HG03280 (cell line): Measurements from ENCODE around the gene INPP5A.

Experiments
- ATAC-seq: cut with Tn5 transposase; IDR thresholded peaks from one replicate; pipeline ENCODE4 v1.9.1; 2021; ENCODE audit warnings: mild to moderate bottlenecking, moderate library complexity; ENCODE audit not compliant: unreplicated experiment

The INPP5A gene

DNA sequence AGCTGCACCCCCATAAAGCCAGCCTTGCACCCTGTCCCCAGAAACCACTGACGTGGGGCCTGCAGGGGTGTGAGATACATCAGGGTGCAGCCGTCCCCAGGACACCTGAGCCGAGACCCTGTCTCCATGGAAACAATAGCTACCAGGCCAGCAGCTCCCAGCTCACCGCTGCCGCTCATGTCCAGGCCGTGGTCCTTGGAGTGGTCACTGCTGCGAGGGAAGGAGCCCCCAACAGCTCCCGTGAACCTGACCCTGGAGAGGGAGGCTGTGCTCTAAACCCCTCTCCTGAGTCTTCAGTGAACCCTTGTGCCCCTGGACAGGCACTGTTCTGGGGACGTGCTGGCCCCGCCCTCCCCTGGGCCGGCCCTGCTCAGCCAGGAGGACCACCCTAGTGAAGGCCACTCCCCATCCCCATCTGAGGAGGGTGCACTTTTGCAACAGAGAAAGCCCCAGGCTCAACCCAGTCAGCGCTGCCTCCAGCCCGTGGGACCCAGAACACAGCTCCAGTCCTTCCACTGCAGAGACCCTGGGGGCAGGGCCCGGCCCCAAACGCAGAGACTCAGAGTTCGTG, 19.6 kb upstream of the INPP5A start:
- no peak for ATAC-seq

- ATAC-seq, result no peak
Measured at GRCh38 chr10:132518572-132519381, 18.8 kb upstream of the INPP5A start.

DNA sequence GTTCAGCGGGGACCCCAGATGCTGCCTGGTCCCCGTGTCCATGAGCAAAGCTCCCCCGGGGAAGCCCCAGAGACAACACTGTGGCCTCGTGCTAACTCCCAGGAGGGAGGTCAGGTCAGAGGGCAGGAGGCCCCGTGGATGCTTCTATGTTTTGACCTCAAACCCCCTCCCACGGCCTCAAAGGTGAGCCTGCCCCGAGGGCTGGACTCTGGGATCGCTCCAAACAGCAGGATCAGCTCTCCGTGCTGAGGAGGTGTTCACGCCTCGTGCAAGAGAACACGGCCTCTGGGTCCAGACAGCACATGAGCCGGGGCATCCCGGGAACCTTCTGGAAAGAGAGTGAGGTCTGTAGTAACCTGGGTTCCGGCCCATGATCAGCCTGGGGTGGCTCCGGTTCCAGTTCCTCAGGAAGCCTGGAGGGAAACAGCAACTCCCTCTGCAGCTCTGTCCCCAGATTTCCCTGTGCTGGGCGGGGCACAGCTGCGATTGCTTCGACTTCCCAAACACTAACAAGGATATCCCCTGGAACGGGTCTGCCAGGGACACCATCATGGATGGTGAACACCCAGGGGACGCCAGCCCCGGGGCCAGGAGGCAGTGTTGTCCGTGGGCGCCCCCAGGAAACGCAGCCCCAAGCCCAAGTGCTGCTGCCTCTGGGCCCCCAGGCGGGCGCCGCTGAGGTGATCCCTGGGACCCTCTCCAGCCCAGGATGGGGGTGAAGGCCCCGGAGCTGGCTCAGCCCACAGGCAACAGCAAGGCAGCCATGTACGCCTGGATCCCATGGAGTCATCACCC, 18.0 kb upstream of the INPP5A start:
- ATAC-seq, result no peak

DNA sequence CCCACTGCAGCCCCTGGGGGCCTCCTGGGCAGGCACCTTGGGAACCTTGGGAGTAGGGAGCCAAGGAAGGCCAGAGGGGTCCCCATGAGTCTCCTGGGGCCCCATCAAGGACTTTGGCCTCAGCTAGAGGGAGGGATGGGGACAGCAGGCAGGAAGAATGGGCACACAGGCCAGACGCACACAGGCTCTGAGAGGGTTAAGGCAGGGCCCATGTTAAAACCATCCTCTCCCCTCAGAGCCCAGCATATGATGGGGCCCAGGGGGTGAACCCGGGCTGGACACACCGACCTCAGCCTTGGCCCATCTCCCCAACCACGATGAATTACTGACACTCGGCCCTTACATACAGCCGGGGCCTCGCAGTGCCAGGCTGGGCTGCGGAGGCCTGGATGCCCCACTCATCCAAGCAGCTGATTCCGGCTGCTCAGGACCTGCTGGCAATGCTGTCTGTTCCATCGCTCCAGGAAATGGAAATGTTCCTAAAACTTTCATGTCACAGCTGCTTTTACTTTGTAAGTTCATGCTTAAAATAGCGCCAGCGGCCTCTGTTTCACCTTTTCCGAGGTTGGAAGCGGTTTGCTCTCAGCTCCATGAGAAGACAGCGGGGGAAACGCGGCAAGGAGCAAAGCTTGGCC, 17.3 kb upstream of the INPP5A start:
- ATAC-seq, result no peak

DNA sequence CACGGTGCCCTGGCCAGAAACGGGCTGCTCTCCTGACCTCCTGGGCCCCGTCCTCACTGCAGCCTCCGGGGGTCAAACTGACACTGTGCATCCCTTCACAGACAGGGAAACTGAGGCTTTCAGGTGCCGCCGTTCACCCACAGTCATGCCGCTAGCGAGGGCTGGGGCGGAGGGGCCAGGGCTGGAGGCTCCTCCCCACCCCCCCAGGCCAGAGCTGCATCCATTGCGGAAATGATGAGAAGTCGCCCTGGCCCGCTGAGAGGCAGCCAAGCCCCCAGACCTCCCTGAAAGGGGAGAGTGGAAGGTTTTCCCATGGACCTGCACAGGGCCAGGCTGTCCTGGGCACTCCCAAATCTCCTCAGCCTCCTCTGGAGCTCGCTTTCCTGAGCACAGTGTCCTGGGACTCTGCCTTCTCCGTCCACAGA, 16.5 kb upstream of the INPP5A start:
- ATAC-seq, result no peak

DNA sequence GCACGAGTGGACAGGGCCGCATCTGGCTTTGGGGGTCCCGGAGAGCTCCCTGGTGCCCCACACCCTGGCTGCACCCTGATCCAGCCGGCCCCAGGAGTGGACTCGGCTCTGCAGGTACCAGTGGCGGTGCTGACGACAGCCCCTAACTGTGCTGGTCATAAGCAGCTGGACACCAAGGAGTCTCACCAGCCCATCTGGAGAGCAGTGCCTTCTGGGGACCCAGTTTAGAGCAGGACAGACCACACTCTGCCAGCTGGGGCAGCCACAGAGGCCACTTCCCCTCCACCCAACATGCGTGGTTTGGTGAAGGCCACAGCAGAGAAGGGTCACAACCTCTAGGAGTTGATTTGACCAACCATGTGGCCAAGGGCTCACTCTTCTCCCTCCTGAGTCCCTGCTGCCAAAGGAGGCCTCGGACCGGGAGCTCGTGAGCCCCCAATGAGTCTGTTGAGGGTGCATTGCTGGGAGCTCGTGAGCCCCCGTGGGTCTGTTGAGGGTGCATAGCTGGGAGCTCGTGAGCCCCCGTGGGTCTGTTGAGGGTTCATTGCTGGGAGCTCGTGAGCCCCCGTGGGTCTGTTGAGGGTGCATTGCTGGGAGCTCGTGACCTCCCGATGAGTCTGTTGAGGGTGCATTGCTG, 16.0 kb upstream of the INPP5A start:
- ATAC-seq, result no peak

DNA sequence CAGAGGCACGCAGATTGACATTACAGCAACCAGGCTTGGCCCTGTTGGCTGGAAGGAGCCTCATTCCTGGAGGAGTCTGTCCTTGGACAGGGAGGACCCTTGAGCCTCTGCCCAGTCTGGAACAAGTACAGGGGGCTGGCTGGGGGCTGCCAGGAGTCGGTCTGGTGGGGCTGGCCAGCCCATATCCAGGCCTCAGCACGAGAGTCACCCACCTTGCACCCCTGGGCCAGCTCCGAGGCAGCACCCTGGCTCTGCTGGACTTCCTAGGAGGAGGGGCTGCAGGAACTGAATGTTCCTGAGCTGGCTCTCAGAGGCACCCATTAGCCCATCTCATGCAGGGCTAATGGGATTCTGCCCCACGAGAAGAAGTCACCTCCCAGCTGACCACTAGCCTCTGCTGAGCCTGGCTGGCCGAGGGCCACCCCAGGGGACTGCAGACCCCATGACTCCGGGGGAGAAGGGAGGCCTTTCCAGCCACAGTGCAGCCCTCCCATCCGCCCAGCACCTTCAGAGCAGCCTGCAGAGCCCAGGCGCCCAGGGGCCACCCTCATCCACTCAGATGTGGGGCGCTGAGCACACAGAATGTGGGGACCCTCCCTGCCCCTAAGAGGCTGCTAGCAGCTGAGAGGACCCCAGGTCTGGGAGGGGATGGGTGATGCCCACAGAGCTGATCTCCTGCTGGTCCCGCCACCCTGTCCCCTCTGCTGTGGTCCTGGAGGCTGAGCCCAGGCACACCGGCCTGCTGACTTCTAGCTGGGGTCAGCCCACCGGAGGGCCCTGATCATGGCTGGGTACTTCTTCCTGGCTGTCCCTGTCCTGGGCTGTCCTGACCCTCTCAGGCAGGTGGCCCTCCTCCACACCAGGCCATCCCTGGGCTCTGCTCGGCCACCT, 14.8 kb upstream of the INPP5A start:
- no peak for ATAC-seq

DNA sequence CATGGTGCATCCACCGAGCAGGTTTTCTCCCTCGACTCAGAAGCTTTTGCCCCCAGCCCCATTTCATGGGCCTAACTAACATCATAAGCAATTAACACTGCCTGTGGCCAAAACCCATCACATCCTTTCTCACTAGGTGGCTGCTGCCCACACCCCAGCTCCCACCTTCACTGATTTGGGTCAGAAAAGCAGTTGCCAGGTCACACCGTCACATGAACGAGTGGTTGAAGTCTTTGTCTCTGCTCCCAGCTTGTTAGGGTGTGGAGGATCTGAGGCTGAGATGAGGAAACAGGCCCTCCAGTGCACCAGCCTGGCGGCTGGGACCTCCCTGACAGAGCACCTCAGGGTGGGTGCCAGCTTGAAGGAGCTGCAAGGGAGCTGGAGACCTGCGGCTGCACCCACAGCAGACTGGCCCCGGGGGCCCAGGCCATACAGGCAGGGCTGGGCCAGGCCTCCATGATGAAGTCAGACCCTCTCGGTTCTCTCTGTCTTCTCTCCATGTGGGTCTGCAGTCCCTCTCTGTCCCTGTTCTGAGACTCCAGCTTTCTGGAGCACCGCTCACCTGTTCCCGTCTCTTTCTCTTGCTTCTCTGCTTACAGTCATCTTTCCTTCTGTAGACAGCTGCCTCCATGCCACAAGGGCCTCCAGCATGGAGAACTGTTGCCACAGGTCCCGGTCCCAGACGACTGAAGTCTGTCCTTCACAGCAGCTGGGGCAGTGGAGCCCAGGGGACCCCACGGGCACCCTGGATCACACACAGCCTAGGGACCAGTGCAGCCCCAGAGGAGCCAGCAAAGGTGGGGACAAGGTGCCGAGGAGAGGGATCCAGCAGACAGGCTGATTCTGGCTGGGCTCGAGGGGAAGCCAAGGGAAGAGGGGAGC, 13.8 kb upstream of the INPP5A start:
- ATAC-seq, result no peak

GRCh38 chr10:132524443-132525285, 12.9 kb upstream of the INPP5A start:
- ATAC-seq, result no peak

DNA sequence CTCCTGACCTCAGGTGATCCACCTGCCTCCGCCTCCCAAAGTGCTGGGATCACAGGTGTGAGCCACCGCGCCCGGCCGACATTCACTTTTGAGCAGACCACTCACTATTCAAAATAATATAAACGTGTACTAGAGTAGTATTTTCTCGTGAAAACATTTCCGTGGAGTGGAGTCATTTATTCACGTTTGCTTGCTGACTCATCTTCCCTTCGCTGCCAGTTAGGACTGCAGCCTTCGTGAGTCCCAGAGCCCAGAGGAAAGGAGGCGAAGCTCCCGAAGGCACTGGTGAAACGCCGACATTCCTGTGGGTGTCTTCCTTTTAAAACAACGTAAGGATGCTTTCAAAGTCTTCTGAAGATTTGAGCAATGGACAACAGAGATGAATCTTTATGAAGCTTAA, 10.9 kb upstream of the INPP5A start:
- ATAC-seq, result no peak

GRCh38 chr10:132527339-132528063, 10.1 kb upstream of the INPP5A start:
- no peak for ATAC-seq

- ATAC-seq, result no peak
Measured at GRCh38 chr10:132528064-132528691, 9.4 kb upstream of the INPP5A start.

- ATAC-seq, result no peak
Measured at GRCh38 chr10:132532179-132532578, 5.4 kb upstream of the INPP5A start.

DNA sequence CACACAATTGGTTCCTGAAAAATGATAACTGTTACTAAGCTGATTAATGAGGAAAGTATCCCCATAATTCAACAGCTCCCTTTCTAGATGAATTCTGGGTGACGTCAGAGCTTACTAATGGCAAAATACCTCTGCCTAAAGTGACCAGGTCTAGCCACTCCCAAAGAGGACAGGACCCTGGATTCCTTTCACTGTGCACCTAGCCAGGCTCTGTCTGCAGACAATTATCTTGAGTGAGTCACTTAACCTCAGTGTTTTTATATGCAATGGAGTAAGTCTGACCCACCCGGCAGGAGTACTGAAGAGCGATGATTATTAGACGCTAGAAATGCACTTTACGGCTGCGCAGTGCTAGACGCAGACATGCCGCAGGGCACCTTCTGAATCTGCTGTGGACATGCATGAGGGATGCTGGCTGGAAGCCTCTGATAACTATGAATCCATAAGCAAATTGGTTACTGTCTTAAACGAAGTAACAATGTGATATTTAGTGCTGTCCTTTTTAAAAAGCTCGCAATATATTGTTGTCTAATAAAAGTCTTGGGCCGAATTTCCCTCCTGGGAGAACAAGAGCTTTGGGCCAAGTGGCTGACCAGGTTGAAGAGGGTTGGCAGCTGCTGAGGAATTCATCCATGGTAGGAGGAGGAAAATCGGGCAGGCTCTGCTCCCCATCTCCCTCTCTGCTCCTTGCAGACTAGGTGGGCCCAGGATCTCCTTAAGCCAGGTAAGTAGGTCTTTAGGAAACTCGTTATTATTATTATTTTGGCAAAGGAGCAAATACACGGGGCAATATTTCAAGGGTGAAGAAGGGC, 4.6 kb upstream of the INPP5A start:
- ATAC-seq, result no peak

DNA sequence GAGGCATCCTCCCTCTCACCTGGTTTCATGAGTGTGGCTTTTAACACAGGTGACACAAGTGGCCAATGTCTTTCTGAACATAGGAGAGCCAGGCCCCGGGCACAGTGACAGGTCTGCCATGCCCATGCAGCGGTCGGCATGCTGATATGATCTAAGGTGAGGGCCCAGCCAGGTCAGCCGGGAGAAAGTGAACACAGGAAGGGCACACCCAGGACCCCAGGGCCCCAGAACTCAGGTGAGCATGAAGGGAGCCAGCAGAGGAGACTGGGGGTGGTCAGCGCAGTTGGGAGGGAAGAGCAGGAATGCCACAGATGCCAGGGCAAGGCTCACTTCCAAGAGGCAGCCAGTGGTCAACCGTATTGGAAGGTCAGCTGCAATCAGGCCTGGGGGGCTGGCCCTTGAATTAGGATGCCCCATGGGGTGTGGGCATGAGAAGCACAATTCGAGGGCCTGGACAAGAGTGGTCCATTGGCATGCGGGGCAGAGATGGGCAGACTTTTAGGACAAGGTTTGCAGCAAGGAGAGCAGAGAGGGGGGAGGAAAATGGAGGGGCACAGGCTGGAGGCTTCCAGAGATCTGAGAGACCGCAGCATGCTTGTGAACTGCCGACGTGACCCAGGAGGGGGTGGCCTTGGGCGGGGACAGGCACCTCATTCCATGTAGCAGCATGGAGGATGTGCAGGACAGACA, 3.9 kb upstream of the INPP5A start:
- no peak for ATAC-seq
